Kidney (tissue), 14 donors: Measurements from ENCODE around the gene NPDC1. TPM values are rescaled to one million over a fixed set of nuclear protein-coding genes. Genes with fewer than 3 reads are reported as not detected.
A peak's percentile ranks its signal among the peaks of the same experiment; 100 is the strongest.

Experiments used
- DNase-seq, 5 donors: peaks; one replicate each; pipeline ENCODE4 v3.0.0-alpha.2; 2013 to 2020
- FAIRE-seq: peaks from 2 replicates; lab custom pipeline; 2012; peaks lifted over from hg19 to GRCh38; lab: Jason Lieb, UNC
- H3K27ac ChIP-seq, 2 donors: one replicate each; pipeline ENCODE4 v1.7.0; 2013; ENCODE audit warnings: low read depth in 2 of 2, low read length in 2 of 2, inconsistent platforms in 1 of 2
- H3K27me3 ChIP-seq: one replicate; pipeline ENCODE4 v1.7.1; 2013; ENCODE audit warnings: low read length, inconsistent platforms; ENCODE audit not compliant: control insufficient read depth, insufficient read depth
- H3K36me3 ChIP-seq, 3 donors: one replicate each; pipeline versions ENCODE4 v1.7.0 to v1.7.1; 2013; ENCODE audit warnings: low read length in 3 of 3, control low read depth in 1 of 3, inconsistent platforms in 1 of 3; ENCODE audit not compliant: insufficient read depth in 3 of 3, control insufficient read depth in 2 of 3
- H3K4me1 ChIP-seq, 3 donors: one replicate each; pipeline versions ENCODE4 v1.7.0 to v1.7.1; 2013; ENCODE audit warnings: low read length in 3 of 3, inconsistent platforms in 1 of 3, low read depth in 1 of 3; ENCODE audit not compliant: control insufficient read depth in 2 of 3, insufficient read depth in 2 of 3
- H3K4me3 ChIP-seq, 3 donors: one replicate each; pipeline versions ENCODE4 v1.7.0 to v1.8.1; 2013; ENCODE audit warnings: low read length in 3 of 3, control low read depth in 1 of 3, inconsistent platforms in 1 of 3
- H3K9ac ChIP-seq, 3 donors: one replicate each; pipeline versions ENCODE4 v1.7.0 to v1.7.1; 2013; ENCODE audit warnings: low read length in 3 of 3, control low read depth in 1 of 3, inconsistent platforms in 1 of 3
- H3K9me3 ChIP-seq, 3 donors: one replicate each; pipeline versions ENCODE4 v1.7.0 to v1.7.1; 2013; ENCODE audit warnings: low read length in 3 of 3, control low read depth in 1 of 3, inconsistent platforms in 1 of 3; ENCODE audit not compliant: control insufficient read depth in 2 of 3, insufficient read depth in 1 of 3
- CTCF ChIP-seq: IDR thresholded peaks from 3 replicates; pipeline ENCODE4 v1.5.1; 2012; ENCODE audit warnings: mild to moderate bottlenecking, moderate library complexity, borderline replicate concordance; ENCODE audit not compliant: insufficient read depth; ENCODE audit errors: extremely low read depth
- intact Hi-C: fragments of 100-400 bp; cut with DNase I; formaldehyde crosslinking; loops from one replicate; pipeline ENCODE4 v1.11.1; 2022
- polyA plus RNA-seq: library from polyadenylated mRNA; stranded (reverse); fragments of 350-450 nt; fragmentation: Illumina TruSeq; extraction: RNeasy Lipid Tissue Mini Kit (QIAGEN cat#74804); gene quantifications from one replicate; pipeline ENCODE4 v1.2.3, GENCODE V29; 2014; ENCODE audit warnings: low read depth, low replicate concordance; ENCODE audit not compliant: insufficient read depth
- total RNA-seq: library from RNA; stranded (reverse); fragmentation: NEBNext Ultra II Directional; extraction: Animal tissue kit (Norgen Biotek cat#: 25700); gene quantifications from one replicate; pipeline ENCODE4 v1.2.1, GENCODE V29; 2021
- donor health status: control.
- donor health status: control.
- donor health status: control.
- donor health status: control.
- donor health status: control.
- donor health status: DM: yes; HTN: yes; CAD: no.
- donor health status: Normal renal cell carcinoma (clear cell type).

NPDC1 gene
- total and polyA plus RNA-seq, 2 donors from 2014 or later = 80.2 to 189 TPM

DNA sequence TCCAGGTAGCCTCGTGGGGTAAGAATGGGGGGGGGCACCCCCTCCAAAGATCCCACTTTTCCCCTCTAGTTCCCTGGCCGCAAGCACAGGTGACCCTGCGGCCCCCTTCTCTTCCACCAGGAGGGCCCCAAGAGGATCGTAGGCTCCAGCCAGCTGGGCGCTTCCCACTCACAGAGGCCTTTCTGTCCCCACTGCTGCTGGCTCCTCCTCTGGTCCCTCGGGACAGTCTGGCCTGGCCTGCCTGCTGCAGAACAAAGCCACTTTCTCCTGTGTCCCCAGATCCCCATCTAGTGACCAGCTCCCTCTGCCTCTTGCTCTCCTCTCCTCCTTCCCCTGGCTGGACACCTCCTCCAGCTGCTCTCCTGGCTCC lies 24.9 kb upstream of the NPDC1 start:
- peak overlapping the region; percentile 51 to 78 for H3K27ac ChIP-seq

GRCh38 chr9:137070201-137070905 lies 24.4 kb upstream of the NPDC1 start, which contains the start of gene SAPCD2:
Gene SAPCD2 (minus strand): TSS chr9:137070557. CDS start chr9:137070460, 97 bp downstream.
- FAIRE-seq (peak; percentile 15), DNase-seq (peak; percentile 91 to 96 (median 94))
- Histone ChIP-seq H3K27me3 (no peaks in the 10 kb centered on the region), H3K9me3 (no peaks in the 10 kb centered on the region), H3K4me3 (peak within 1 kb of the TSS in 1 of 3 donors; percentile 31), H3K36me3 (no peaks in the 10 kb centered on the region), H3K9ac (peak within 1 kb of the TSS in 2 of 3 donors; percentile 19 to 56), H3K27ac (peak within 1 kb of the TSS; percentile 51 to 78), H3K4me1 (peaks cover 0 to 10% (median 4%) of the 10 kb centered on the region in 3 donors)
- intact Hi-C loops = no loop called here
- no peak for TF ChIP-seq CTCF

More for the DNA sequence above, 24.9 kb upstream of the NPDC1 start:
- no peak for TF ChIP-seq CTCF
- intact Hi-C loops = no loop called here
- DNase-seq (peak in 1 of 5 donors; percentile 92), FAIRE-seq (no peak)
- Histone ChIP-seq H3K4me1 (peaks cover 0 to 10% (median 4%) of the 10 kb centered on the region in 3 donors), H3K9ac (peak overlapping the region in 2 of 3 donors; percentile 19 to 56), H3K36me3 (no peaks in the 10 kb centered on the region), H3K27me3 (no peaks in the 10 kb centered on the region), H3K9me3 (no peaks in the 10 kb centered on the region), H3K4me3 (peak overlapping the region in 1 of 3 donors; percentile 31)

- Histone ChIP-seq H3K27ac (no peak overlapping the region), H3K4me3 (no peak overlapping the region), H3K9ac (no peak overlapping the region), H3K9me3 (no peaks in the 10 kb centered on the region), H3K4me1 (peaks cover 0 to 10% (median 4%) of the 10 kb centered on the region in 3 donors), H3K27me3 (no peaks in the 10 kb centered on the region), H3K36me3 (no peaks in the 10 kb centered on the region)
- FAIRE-seq (no peak), DNase-seq (peak in 3 of 5 donors; percentile 33 to 84 (median 61))
- intact Hi-C loops = no loop called here
- no peak for TF ChIP-seq CTCF
Measured at GRCh38 chr9:137069508-137070091, 23.6 kb upstream of the NPDC1 start.
